Spleen (tissue), 7 donors: Measurements from ENCODE around the gene PRKCZ.

Experiments used
- CTCF ChIP-seq, 11 experiments: fragments of 200-600 bp in 7 of 11; fragments of 450-650 bp in 4 of 11; sonication (generic) in 4 of 11; IDR thresholded peaks in 8 of 11; conservative IDR thresholded peaks in 3 of 11; 1 replicate in 7 of 11; 2 replicates in 4 of 11; pipeline versions ENCODE4 v1.4.0 to v1.8.0; 2016 to 2021; ENCODE audit warnings: antibody characterized with exemption in 11 of 11, inconsistent platforms in 4 of 11, mild to moderate bottlenecking in 1 of 11
- POLR2A ChIP-seq, 3 donors: fragments of 450-650 bp; IDR thresholded peaks; one replicate each; pipeline ENCODE4 v1.5.1; 2017; ENCODE audit warnings: antibody characterized with exemption in 3 of 3, mild to moderate bottlenecking in 1 of 3
- POLR2AphosphoS5 ChIP-seq, 3 donors: sonication (generic); formaldehyde crosslinking; IDR thresholded peaks; one replicate each; pipeline ENCODE4 v1.5.1; 2017; ENCODE audit warnings: antibody characterized with exemption in 3 of 3
- donor health status: DM: no; HTN: no; CAD: no; lungs with moderate emphysema.
- donor health status: DM: no; HTN: no; CAD: no.
- donor health status: DM: no; HTN: no; CAD: no.

- no peak for TF ChIP-seq CTCF (IDR thresholded peaks at IDR 0.05 in 8 of 11, conservative IDR thresholded peaks at IDR 0.05 in 3 of 11)
- TF ChIP-seq POLR2A (IDR thresholded peaks at IDR 0.05) = no peak
- no peak for TF ChIP-seq POLR2AphosphoS5 (IDR thresholded peaks at IDR 0.05)
Measured at GRCh38 chr1:2177541-2177940, 127.3 kb downstream of the PRKCZ start.
